Activated CD4-positive, alpha-beta T cell treated with anti-CD3 and anti-CD28 coated beads, Interleukin-2, amount 50 U/mL, for 16 hours (primary cell): ENCODE measurements around the gene ADAMTS2.

Source experiments
- DNase-seq: peaks from one replicate; pipeline ENCODE4 v3.0.0-alpha.2; 2020

Gene ADAMTS2

GRCh38 chr5:179275381-179275878, 69.8 kb downstream of the ADAMTS2 start:
- DNase-seq, result no peak

GRCh38 chr5:179274321-179275315, 70.6 kb downstream of the ADAMTS2 start:
- no peak for DNase-seq

- DNase-seq, result no peak
Observed at GRCh38 chr5:179273441-179274145, 71.7 kb downstream of the ADAMTS2 start.

GRCh38 chr5:179273073-179273435, 72.2 kb downstream of the ADAMTS2 start:
- DNase-seq, result no peak

GRCh38 chr5:179272326-179273072, 72.8 kb downstream of the ADAMTS2 start:
- DNase-seq, result no peak

GRCh38 chr5:179271821-179272325, 73.4 kb downstream of the ADAMTS2 start:
- no peak for DNase-seq

- no peak for DNase-seq
Observed at GRCh38 chr5:179271428-179271734, 73.9 kb downstream of the ADAMTS2 start.

GRCh38 chr5:179270581-179271427, 74.5 kb downstream of the ADAMTS2 start:
- DNase-seq, result no peak

GRCh38 chr5:179269781-179270543, 75.3 kb downstream of the ADAMTS2 start:
- DNase-seq, result no peak

- no peak for DNase-seq
Observed at GRCh38 chr5:179268966-179269693, 76.1 kb downstream of the ADAMTS2 start.

- no peak for DNase-seq
Observed at GRCh38 chr5:179268399-179268952, 76.8 kb downstream of the ADAMTS2 start.

GRCh38 chr5:179267671-179268083, 77.6 kb downstream of the ADAMTS2 start:
- DNase-seq, result no peak

- no peak for DNase-seq
Observed at GRCh38 chr5:179267071-179267670, 78.1 kb downstream of the ADAMTS2 start.

- no peak for DNase-seq
Observed at GRCh38 chr5:179266291-179267070, 78.8 kb downstream of the ADAMTS2 start.

GRCh38 chr5:179265514-179266290, 79.6 kb downstream of the ADAMTS2 start:
- DNase-seq, result no peak

- DNase-seq, result no peak
Observed at GRCh38 chr5:179264783-179265513, 80.3 kb downstream of the ADAMTS2 start.

- no peak for DNase-seq
Observed at GRCh38 chr5:179264053-179264782, 81.0 kb downstream of the ADAMTS2 start.
